Activated CD4-positive, alpha-beta T cell treated with anti-CD3 and anti-CD28 coated beads, Interleukin-2, amount 10 ng/mL, durations not matched to agents 7 days and 5 days (primary cell): ENCODE measurements around the gene KPNA4. TPM values are rescaled to one million over a fixed set of nuclear protein-coding genes. Genes with fewer than 3 reads are reported as not detected.

Experiments
- total RNA-seq, 2 experiments: library from RNA; stranded (reverse); gene quantifications; one replicate each; pipeline ENCODE4 v1.2.3, GENCODE V29; 2021

Gene KPNA4
- total RNA-seq, 2 experiments from 2014 or later = 38.6 to 53.7 TPM

Other genes with a start within 250 kb of the KPNA4 start
- 10 to 100 TPM; 30.9 to 35.0 TPM for gene IFT80, start 166.3 kb downstream of the KPNA4 start, total RNA-seq
- 100 to 1,000 TPM; 282 to 309 TPM for gene SMC4, start 165.9 kb downstream of the KPNA4 start, total RNA-seq
- 10 to 100 TPM; 58.2 to 79.8 TPM for gene TRIM59, start 115.8 kb downstream of the KPNA4 start, total RNA-seq
- gene ARL14, start 111.6 kb upstream of the KPNA4 start, total RNA-seq = not detected
- gene PPM1L, start 190.7 kb upstream of the KPNA4 start, total RNA-seq = 1 to 10 TPM; 5.4 to 5.8 TPM